GM21526 (cell line): ENCODE measurements around the gene PTER.
A peak's percentile ranks its signal among the peaks of the same experiment; 100 is the strongest.

Experiments
- ATAC-seq: cut with Tn5 transposase; IDR thresholded peaks from one replicate; pipeline ENCODE4 v1.9.1; 2021; ENCODE audit warnings: moderate library complexity; ENCODE audit not compliant: unreplicated experiment, low FRiP score

Gene PTER

GRCh38 chr10:16466001-16466400 is 29.2 kb downstream of the PTER start:
- ATAC-seq: no peak

- ATAC-seq: no peak
These were observed 33.9 kb downstream of the PTER start for GRCh38 chr10:16470747-16471146.

- ATAC-seq: no peak
These were observed 36.0 kb downstream of the PTER start for GRCh38 chr10:16472828-16473227.

- no peak for ATAC-seq
These were observed 40.9 kb downstream of the PTER start for GRCh38 chr10:16477757-16478156.

GRCh38 chr10:16478801-16479200 is 42.0 kb downstream of the PTER start:
- ATAC-seq: no peak

- ATAC-seq: no peak
These were observed 44.4 kb downstream of the PTER start for GRCh38 chr10:16481052-16481728.

GRCh38 chr10:16483241-16483917 is 46.6 kb downstream of the PTER start:
- no peak for ATAC-seq

- ATAC-seq: no peak
These were observed 53.7 kb downstream of the PTER start for GRCh38 chr10:16490511-16490910.

GRCh38 chr10:16491933-16492332 is 55.1 kb downstream of the PTER start:
- ATAC-seq: no peak

- ATAC-seq: no peak
These were observed 57.2 kb downstream of the PTER start for GRCh38 chr10:16493884-16494536.

GRCh38 chr10:16497911-16498310 is 61.1 kb downstream of the PTER start:
- no peak for ATAC-seq

- no peak for ATAC-seq
These were observed 68.4 kb downstream of the PTER start for GRCh38 chr10:16505161-16505560.

GRCh38 chr10:16509996-16510395 is 73.2 kb downstream of the PTER start:
- ATAC-seq: no peak

GRCh38 chr10:16510843-16511242 is 74.0 kb downstream of the PTER start:
- ATAC-seq: no peak

GRCh38 chr10:16518822-16519221 is 82.0 kb downstream of the PTER start:
- ATAC-seq: no peak

GRCh38 chr10:16519250-16519907 is 82.6 kb downstream of the PTER start:
- ATAC-seq: peak; percentile 50

- ATAC-seq: peak; percentile 17
These were observed 83.4 kb downstream of the PTER start for GRCh38 chr10:16519908-16520861.

- peak; percentile 51 for ATAC-seq
These were observed 84.1 kb downstream of the PTER start for GRCh38 chr10:16520900-16521299.

GRCh38 chr10:16521311-16522016 is 84.7 kb downstream of the PTER start, which contains the start of gene C1QL3:
Gene C1QL3 (minus strand): TSS chr10:16521879. CDS start chr10:16521065, 814 bp downstream.
- peak; percentile 23 for ATAC-seq
